ENCODE measurements around the gene TET2. TPM values are rescaled to one million over a fixed set of nuclear protein-coding genes. Genes with fewer than 3 reads are reported as not detected.
A peak's percentile ranks its signal among the peaks of the same experiment; 100 is the strongest.

The TET2 gene
- total RNA-seq, 1 experiment from 2014 or later = 20.5 TPM

GRCh38 chr4:105208561-105208960 is 61.9 kb downstream of the TET2 start:
- peaks cover 5% of the 10 kb centered on the region for H3K36me3 Mint-ChIP-seq (ENCODE audit: insufficient read depth, unreplicated experiment)
- no TSS peak for BruUV-seq (replicated peaks)

GRCh38 chr4:105210916-105211315 is 64.2 kb downstream of the TET2 start:
- no peaks in the 10 kb centered on the region for H3K9me3 Mint-ChIP-seq (ENCODE audit: unreplicated experiment)
- DNase-seq (ENCODE audit: unreplicated experiment) = no peak
- CTCF ChIA-PET = interaction anchor here (0.6 to 0.7 kb wide), 2 partner anchors 155 to 261 kb away, joined by 3 to 4 read pairs; no protein-coding TSS in a partner anchor
- POLR2A ChIA-PET = no interaction called here
- H3K36me3 Mint-ChIP-seq (ENCODE audit: insufficient read depth, unreplicated experiment) = peaks cover 5% of the 10 kb centered on the region
- no peak overlapping the region for H3K27ac Mint-ChIP-seq (ENCODE audit: low read depth, unreplicated experiment)
- BruUV-seq (replicated peaks) = no TSS peak
- H3K4me3 Mint-ChIP-seq (ENCODE audit: unreplicated experiment) = no peak overlapping the region
- no peak for TF ChIP-seq CTCF (IDR thresholded peaks at IDR 0.05; ENCODE audit: unreplicated experiment)
- intact Hi-C loops (cut with micrococcal nuclease) = no loop called here
- H3K27me3 Mint-ChIP-seq (ENCODE audit: insufficient read depth, unreplicated experiment) = no peaks in the 10 kb centered on the region
- H3K4me1 Mint-ChIP-seq (ENCODE audit: insufficient read depth, unreplicated experiment) = peaks cover 15% of the 10 kb centered on the region

More at GRCh38 chr4:105208561-105208960, 61.9 kb downstream of the TET2 start:
- Mint-ChIP-seq H3K9me3 (ENCODE audit: unreplicated experiment) (no peaks in the 10 kb centered on the region), H3K27me3 (ENCODE audit: insufficient read depth, unreplicated experiment) (no peaks in the 10 kb centered on the region), H3K27ac (ENCODE audit: low read depth, unreplicated experiment) (no peak overlapping the region), H3K4me3 (ENCODE audit: unreplicated experiment) (no peak overlapping the region), H3K4me1 (ENCODE audit: insufficient read depth, unreplicated experiment) (peaks cover 10% of the 10 kb centered on the region)
- ChIA-PET POLR2A (no interaction called here), CTCF (interaction anchor here (0.8 kb wide), 1 partner anchor 25 kb away, joined by 3 read pairs; no protein-coding TSS in a partner anchor)
- DNase-seq (ENCODE audit: unreplicated experiment) = no peak
- intact Hi-C loops (cut with micrococcal nuclease) = no loop called here
- TF ChIP-seq CTCF (IDR thresholded peaks at IDR 0.05; ENCODE audit: unreplicated experiment) = no peak

GRCh38 chr4:105215609-105216313 is 69.1 kb downstream of the TET2 start:
- H3K4me1 Mint-ChIP-seq (ENCODE audit: insufficient read depth, unreplicated experiment) = peaks cover 25% of the 10 kb centered on the region
- peak overlapping the region; percentile 2 for H3K4me3 Mint-ChIP-seq (ENCODE audit: unreplicated experiment)
- TF ChIP-seq CTCF (IDR thresholded peaks at IDR 0.05; ENCODE audit: unreplicated experiment) = no peak
- H3K27ac Mint-ChIP-seq (ENCODE audit: low read depth, unreplicated experiment) = peak overlapping the region; percentile 40
- BruUV-seq (replicated peaks) = no TSS peak
- ChIA-PET POLR2A (interaction anchor here (0.5 to 1.4 kb wide), 3 partner anchors 15 to 67 kb away, joined by 3 to 4 read pairs (median 3); no protein-coding TSS in a partner anchor), CTCF (no interaction called here)
- H3K9me3 Mint-ChIP-seq (ENCODE audit: unreplicated experiment) = no peaks in the 10 kb centered on the region
- no peaks in the 10 kb centered on the region for H3K36me3 Mint-ChIP-seq (ENCODE audit: insufficient read depth, unreplicated experiment)
- DNase-seq (ENCODE audit: unreplicated experiment) = peak; percentile 13
- H3K27me3 Mint-ChIP-seq (ENCODE audit: insufficient read depth, unreplicated experiment) = no peaks in the 10 kb centered on the region
- intact Hi-C loops (cut with micrococcal nuclease) = no loop called here

GRCh38 chr4:105225500-105225899 is 78.8 kb downstream of the TET2 start:
- Mint-ChIP-seq H3K36me3 (ENCODE audit: insufficient read depth, unreplicated experiment) (no peaks in the 10 kb centered on the region), H3K27ac (ENCODE audit: low read depth, unreplicated experiment) (peak overlapping the region; percentile 20), H3K4me1 (ENCODE audit: insufficient read depth, unreplicated experiment) (no peaks in the 10 kb centered on the region), H3K9me3 (ENCODE audit: unreplicated experiment) (no peaks in the 10 kb centered on the region), H3K27me3 (ENCODE audit: insufficient read depth, unreplicated experiment) (no peaks in the 10 kb centered on the region), H3K4me3 (ENCODE audit: unreplicated experiment) (no peak overlapping the region)
- CTCF ChIA-PET = no interaction called here
- TF ChIP-seq CTCF (IDR thresholded peaks at IDR 0.05; ENCODE audit: unreplicated experiment) = no peak
- POLR2A ChIA-PET = interaction anchor here (1.2 kb wide), 1 partner anchor 9 kb away, joined by 3 read pairs; no protein-coding TSS in a partner anchor
- intact Hi-C loops (cut with micrococcal nuclease) = no loop called here
- DNase-seq (ENCODE audit: unreplicated experiment) = no peak
- BruUV-seq (replicated peaks) = no TSS peak
